Stimulated activated CD4-positive, alpha-beta T cell treated with anti-CD3 and anti-CD28 coated beads, Interleukin-1b, Interleukin-23, amount 100 ng/mL, for 24 hours (primary cell): Measurements from ENCODE around the gene CTAGE9.
"Not testable (repeated sequence)": the region's sequence is repeated elsewhere in the genome, so short reads cannot be mapped to it uniquely, and the experiment has no call there.

Experiments used
- DNase-seq, 4 experiments: peaks; one replicate each; pipeline ENCODE4 v3.0.0-alpha.2; 2020; ENCODE audit warnings: low read depth in 4 of 4, low spot score in 1 of 4

The CTAGE9 gene

GRCh38 chr6:131730264-131730663 is 19.4 kb upstream of the CTAGE9 start:
- no peak for DNase-seq

- no peak for DNase-seq
These were observed 18.7 kb upstream of the CTAGE9 start for GRCh38 chr6:131729550-131729949.

GRCh38 chr6:131728296-131728939 is 17.6 kb upstream of the CTAGE9 start:
- no peak for DNase-seq

- no peak for DNase-seq
These were observed 17.1 kb upstream of the CTAGE9 start for GRCh38 chr6:131727868-131728267.

- DNase-seq = no peak
These were observed 16.6 kb upstream of the CTAGE9 start for GRCh38 chr6:131727467-131727866.

GRCh38 chr6:131724114-131724513 is 13.3 kb upstream of the CTAGE9 start:
- DNase-seq = no peak

GRCh38 chr6:131721161-131721560 is 10.3 kb upstream of the CTAGE9 start:
- DNase-seq = no peak

GRCh38 chr6:131717836-131718542 is 7.2 kb upstream of the CTAGE9 start:
- DNase-seq = no peak

- not testable (repeated sequence) for DNase-seq
These were observed 4.8 kb upstream of the CTAGE9 start for GRCh38 chr6:131715567-131715966.

- DNase-seq = not testable (repeated sequence)
These were observed 6.9 kb downstream of the CTAGE9 start for GRCh38 chr6:131703905-131704304.

- not testable (repeated sequence) for DNase-seq
These were observed 10.0 kb downstream of the CTAGE9 start for GRCh38 chr6:131700851-131701250.

- DNase-seq = no peak
These were observed 13.9 kb downstream of the CTAGE9 start for GRCh38 chr6:131696956-131697355.

- peak in 1 of 4 experiments; percentile 5 for DNase-seq
These were observed 15.9 kb downstream of the CTAGE9 start for GRCh38 chr6:131694832-131695426.

- DNase-seq = no peak
These were observed 17.4 kb downstream of the CTAGE9 start for GRCh38 chr6:131693384-131693783.

GRCh38 chr6:131692589-131692988 is 18.2 kb downstream of the CTAGE9 start:
- DNase-seq = no peak

GRCh38 chr6:131692031-131692430 is 18.8 kb downstream of the CTAGE9 start:
- no peak for DNase-seq

GRCh38 chr6:131688286-131688685 is 22.5 kb downstream of the CTAGE9 start:
- no peak for DNase-seq

GRCh38 chr6:131687022-131687421 is 23.8 kb downstream of the CTAGE9 start:
- DNase-seq = no peak

GRCh38 chr6:131685266-131685780 is 25.5 kb downstream of the CTAGE9 start:
- DNase-seq = peak in 1 of 4 experiments; percentile 8

GRCh38 chr6:131683479-131683878 is 27.3 kb downstream of the CTAGE9 start:
- no peak for DNase-seq

GRCh38 chr6:131682442-131682841 is 28.4 kb downstream of the CTAGE9 start:
- no peak for DNase-seq

- no peak for DNase-seq
These were observed 29.2 kb downstream of the CTAGE9 start for GRCh38 chr6:131681585-131681984.
